C4-2B (cell line): Measurements from ENCODE around the gene NR4A1.
A peak's percentile ranks its signal among the peaks of the same experiment; 100 is the strongest.

Experiments
- CTCF ChIP-seq: fragments of 450-650 bp; conservative IDR thresholded peaks from 2 replicates; pipeline ENCODE4 v1.5.1; 2017; ENCODE audit warnings: mild to moderate bottlenecking
- ZFX ChIP-seq: fragments of 450-650 bp; IDR thresholded peaks from 2 replicates; pipeline ENCODE4 v1.6.1; 2017

DNA sequence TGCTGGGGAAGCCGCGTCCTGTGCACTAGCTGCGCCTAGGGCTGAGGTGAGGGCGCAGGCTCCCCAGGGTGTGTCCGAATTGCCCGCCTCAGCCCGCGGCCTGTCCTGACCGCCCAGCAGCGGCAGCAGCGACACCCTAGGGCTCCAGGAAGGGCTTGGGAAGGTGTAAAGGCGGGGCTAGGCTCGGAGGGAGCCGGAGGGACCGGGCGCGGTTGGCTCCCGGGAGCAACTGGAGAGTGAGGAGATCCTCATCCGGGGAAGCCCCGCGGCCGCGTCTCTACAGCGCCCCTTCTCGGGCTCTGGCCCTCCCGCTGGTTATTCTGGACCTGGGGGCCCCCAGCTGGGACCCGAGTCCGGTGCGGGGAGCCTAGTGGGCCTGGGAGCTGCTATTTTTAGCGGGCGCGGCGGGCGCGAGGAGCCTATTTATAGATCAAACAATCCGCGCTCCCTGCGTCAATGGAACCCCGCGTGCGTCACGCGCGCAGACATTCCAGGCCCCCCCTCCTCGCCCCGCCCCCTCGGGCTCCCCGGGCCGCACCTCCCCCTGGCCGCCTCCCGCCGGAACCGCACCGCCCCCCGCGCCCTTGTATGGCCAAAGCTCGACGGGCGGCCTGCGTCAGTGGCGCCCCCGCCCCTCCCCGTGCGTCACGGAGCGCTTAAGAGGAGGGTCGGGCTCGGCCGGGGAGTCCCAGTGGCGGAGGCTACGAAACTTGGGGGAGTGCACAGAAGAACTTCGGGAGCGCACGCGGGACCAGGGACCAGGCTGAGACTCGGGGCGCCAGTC is at the start of gene NR4A1:
- no peak for TF ChIP-seq CTCF
- peak; percentile 0; the same call in 1 of the 2 replicates for TF ChIP-seq ZFX
